Astrocyte of the cerebellum (primary cell): Measurements from ENCODE around the gene PYGO2.

Experiments
- DNase-seq: peaks from one replicate; pipeline ENCODE4 v3.0.0-alpha.2; 2011; ENCODE audit warnings: low read depth
- H3K4me3 ChIP-seq: 2 replicates; pipeline ENCODE4 v1.5.1; 2011; ENCODE audit warnings: mild to moderate bottlenecking, low read depth, low read length, moderate library complexity
- in situ Hi-C: cut with HindIII; loops from 2 replicates; pipeline ENCODE4 v1.10.0; 2017; ENCODE audit warnings: low sequenced_read_pairs
- TF ChIP-seq, protein P1 (sequence below): IDR thresholded peaks from 2 replicates; pipeline ENCODE4 v1.5.1; 2012; ENCODE audit warnings: low read length, low read depth, moderate library complexity, mild to moderate bottlenecking; ENCODE audit errors: missing control alignments

PYGO2 gene

DNA sequence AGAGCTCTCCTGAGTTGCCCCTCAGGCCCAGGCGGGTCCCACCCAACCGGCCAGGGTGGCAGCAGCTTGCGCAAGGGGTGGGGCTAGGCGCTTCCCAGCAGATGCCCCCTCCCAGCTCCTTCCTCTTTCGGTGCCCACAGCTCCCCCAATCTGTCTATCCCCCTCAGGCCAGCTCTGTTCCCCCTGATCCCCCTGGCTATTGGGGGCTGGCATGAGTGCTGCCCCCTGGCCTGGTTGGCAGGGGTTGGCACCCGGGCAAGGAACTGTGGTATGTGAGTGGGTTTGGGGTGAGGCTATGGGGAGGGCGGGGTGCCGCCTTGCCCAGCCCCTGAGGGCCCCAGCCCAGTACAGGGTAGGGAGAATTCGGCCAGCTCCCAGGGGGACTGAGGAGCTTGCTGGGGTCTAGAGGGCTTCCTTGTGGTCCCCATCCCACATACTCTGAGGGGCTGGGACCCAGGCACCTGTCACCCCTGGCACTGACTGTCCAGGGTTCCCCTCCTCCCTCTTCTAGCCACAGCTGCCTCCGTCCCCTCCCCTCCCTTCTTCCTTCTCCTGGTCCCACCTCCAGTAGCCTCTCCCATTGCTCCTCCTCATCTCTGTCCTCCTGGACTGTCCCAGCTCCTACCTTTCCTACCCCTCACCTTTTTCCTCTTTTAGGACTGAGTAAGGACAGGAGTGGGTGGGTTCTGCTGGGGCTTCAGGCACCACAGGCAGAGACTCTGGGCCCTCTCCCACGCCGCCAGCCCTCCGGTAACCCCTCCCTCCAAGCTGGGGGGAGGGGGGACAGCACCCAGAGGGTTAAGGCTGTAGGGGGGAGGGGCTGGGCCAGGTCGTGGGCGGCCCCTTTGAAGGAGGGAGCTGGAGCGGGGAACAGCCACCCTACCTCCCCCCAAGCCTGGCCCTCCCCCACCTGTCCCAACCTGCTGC is 46.7 kb upstream of the PYGO2 start:
- H3K4me3 ChIP-seq, result no peak overlapping the region
- no peak for DNase-seq
- TF ChIP-seq, protein P1, sequence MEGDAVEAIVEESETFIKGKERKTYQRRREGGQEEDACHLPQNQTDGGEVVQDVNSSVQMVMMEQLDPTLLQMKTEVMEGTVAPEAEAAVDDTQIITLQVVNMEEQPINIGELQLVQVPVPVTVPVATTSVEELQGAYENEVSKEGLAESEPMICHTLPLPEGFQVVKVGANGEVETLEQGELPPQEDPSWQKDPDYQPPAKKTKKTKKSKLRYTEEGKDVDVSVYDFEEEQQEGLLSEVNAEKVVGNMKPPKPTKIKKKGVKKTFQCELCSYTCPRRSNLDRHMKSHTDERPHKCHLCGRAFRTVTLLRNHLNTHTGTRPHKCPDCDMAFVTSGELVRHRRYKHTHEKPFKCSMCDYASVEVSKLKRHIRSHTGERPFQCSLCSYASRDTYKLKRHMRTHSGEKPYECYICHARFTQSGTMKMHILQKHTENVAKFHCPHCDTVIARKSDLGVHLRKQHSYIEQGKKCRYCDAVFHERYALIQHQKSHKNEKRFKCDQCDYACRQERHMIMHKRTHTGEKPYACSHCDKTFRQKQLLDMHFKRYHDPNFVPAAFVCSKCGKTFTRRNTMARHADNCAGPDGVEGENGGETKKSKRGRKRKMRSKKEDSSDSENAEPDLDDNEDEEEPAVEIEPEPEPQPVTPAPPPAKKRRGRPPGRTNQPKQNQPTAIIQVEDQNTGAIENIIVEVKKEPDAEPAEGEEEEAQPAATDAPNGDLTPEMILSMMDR, result no peak
- in situ Hi-C loops, result no loop called here

DNA sequence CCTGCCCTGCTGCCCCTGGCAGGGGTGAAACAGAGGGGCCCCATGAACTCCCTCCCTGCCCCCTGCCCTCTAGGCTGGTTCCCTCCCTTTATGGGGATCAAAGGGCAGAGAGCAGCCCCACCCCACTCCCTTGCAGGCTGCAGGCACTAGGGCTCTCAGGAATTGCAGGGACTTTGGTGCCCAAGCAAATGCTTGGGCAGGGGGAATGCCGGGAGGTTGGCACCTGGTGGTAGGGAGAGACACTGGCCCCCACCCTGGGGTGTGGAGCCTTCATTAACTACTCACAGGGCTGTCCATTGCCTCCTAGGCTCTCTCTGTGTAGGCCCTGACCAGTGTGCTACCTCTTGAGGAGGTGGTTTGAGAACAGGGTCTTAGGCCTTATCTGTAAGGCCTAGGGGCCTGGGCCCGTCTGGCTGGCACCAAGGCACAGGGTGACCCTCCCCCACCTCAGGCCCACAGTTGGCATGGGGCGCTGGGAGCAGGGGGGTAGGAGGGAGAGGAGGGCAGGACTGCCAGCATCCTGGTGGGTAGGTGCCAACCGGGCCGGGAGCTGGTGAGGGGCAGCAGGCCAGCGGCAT is 45.8 kb upstream of the PYGO2 start:
- H3K4me3 ChIP-seq, result no peak overlapping the region

DNA sequence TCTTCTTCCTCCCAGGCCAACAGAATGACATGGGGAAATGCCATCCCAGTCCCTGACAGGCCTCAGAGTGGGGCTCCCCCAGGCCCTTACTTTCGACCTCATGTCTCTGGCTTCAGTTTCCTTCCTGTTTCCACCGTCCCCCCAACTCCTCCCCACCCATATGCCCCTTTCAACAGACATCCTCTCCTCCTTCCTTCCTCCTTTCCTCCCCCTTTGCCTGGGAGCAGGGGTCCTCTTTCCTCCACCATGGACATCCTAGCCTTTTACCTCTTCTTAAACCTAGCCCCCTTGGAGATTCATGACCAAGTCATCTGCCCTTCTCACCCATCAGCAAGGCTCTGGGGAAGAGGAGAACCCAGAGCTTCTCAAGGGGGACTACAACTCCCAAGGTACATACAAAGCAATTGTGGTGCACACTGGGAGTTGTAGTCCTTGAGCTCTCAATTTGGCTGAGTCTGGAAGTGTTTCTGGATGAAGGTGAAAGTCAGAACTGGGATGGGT is 45.1 kb upstream of the PYGO2 start:
- in situ Hi-C loops, result no loop called here
- no peak overlapping the region for H3K4me3 ChIP-seq
- DNase-seq, result no peak

More for the DNA sequence above, 45.8 kb upstream of the PYGO2 start:
- TF ChIP-seq, protein P1, result no peak
- in situ Hi-C loops, result no loop called here
- DNase-seq, result no peak

DNA sequence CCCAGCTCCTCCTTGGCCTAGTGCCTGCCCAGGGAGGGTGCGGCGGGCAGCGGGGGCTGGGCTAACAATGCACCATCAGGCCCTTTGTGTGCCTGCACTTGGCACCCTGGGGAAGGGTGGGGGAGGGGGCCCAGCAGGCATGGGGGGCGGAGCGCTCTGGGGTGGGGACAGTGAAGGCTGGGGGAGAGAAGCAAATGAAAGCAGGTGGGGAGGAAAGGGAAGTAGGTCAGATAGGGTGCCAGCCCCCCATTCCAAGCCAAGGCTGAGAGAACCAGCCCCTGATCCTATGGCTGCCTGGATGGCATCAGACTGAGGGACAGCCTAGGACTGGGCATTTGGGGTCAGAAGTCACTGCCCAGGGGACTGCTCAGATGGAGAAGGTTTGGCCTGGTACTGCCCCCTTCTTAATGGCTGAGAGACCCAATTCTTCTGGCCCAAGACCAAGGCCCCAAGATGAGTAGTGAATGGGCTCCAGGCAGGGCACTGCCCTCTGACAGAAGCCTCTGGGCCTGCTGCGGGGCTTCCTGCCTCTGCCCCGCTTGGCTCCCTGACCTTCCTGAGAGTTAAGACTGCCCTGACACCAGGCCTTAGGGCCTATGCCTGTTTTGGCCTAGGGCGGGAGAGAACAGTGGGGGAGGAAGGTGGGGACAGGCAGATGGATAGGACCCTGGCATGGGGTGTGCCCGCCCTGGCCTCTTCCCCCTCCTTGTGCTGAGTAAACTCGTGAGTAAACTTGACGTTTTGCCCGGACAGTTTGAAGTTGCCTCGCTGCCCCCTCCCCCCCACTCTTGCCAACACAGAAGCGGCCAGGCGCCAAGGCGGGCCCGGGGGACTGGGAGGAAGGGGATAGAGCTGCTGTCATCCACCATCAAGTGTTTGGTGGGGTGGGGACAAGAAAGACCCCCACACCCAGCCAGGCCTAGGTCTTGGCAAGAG is 43.8 kb upstream of the PYGO2 start:
- no peak overlapping the region for H3K4me3 ChIP-seq
- in situ Hi-C loops, result no loop called here
- TF ChIP-seq, protein P1, result no peak
- no peak for DNase-seq

More for the DNA sequence above, 45.1 kb upstream of the PYGO2 start:
- TF ChIP-seq, protein P1, result no peak

DNA sequence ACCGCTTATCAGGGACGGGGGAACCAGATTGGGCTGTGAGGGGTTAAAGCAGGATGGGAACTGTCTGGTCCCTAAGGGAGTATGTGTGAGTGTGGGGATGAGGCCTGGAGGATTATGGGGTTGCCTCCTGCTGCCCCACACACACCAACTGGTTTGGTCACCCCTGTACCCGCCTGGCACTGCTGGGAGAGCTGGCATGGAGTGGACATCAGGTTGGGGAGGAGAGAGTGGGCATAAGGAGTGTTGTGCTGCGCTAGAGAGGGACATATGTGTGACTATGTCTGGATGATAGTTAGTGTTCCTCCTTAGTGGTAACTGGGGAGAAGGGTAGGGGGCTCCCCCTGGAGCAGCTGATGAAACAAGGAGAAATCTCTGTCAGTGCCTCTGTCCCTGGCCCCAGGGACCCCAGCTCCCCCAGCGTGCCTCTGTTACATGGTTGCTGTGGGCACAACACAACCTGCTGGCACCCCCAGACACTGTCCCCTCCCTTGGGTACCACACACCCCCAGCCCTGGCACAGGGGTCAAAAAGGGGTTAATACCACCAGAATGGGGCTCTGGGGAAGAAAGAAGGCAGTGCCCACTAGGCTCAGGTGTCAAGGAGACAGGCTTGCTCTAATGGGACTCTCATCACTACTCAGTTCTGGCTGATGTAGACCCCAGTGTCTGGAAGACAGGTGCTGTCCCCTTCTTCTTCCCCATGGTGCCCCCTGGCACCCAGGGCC is 42.9 kb upstream of the PYGO2 start:
- TF ChIP-seq, protein P1, result no peak
- DNase-seq, result no peak
- in situ Hi-C loops, result no loop called here
- H3K4me3 ChIP-seq, result peak overlapping the region; percentile 82
